SK-N-SH treated with all-trans-retinoic acid at 6 μM for 48 hours (cell line): ENCODE data around the gene KRT25.

ENCODE experiments used
- ATAC-seq: fragments of 200-7000 bp; cut with Tn5 transposase; 3 replicates; pipeline ENCODE4 v1.9.1; 2020; ENCODE audit warnings: mild to moderate bottlenecking, moderate library complexity
- ARNTL ChIP-seq: fragments of 450-650 bp; formaldehyde crosslinking; IDR thresholded peaks from 2 replicates; pipeline ENCODE4 v1.5.0; 2020; ENCODE audit warnings: low read depth, mild to moderate bottlenecking, moderate library complexity, borderline replicate concordance
- BACH2 ChIP-seq: fragments of 250-450 bp; sonication (Bioruptor Pico); IDR thresholded peaks from 2 replicates; pipeline ENCODE4 v1.9.0; 2021; ENCODE audit warnings: mild to moderate bottlenecking, borderline replicate concordance
- CSDC2 ChIP-seq: fragments of 250-450 bp; sonication (Bioruptor Pico); IDR thresholded peaks from 2 replicates; pipeline ENCODE4 v1.5.0; 2020; ENCODE audit warnings: mild to moderate bottlenecking, moderate library complexity
- ESRRG ChIP-seq: fragments of 250-450 bp; sonication (Bioruptor Pico); IDR thresholded peaks from 2 replicates; pipeline ENCODE4 v1.6.1; 2021; ENCODE audit warnings: mild to moderate bottlenecking
- GLIS3 ChIP-seq: fragments of 250-450 bp; sonication (Bioruptor Pico); IDR thresholded peaks from 2 replicates; pipeline ENCODE4 v1.5.0; 2020; ENCODE audit warnings: mild to moderate bottlenecking, moderate library complexity
- ISL1 ChIP-seq: fragments of 250-450 bp; sonication (Bioruptor Pico); IDR thresholded peaks from 2 replicates; pipeline ENCODE4 v2.1.2; 2022; ENCODE audit warnings: mild to moderate bottlenecking, moderate library complexity
- OSR1 ChIP-seq: fragments of 250-450 bp; sonication (Bioruptor Pico); IDR thresholded peaks from 2 replicates; pipeline ENCODE4 v1.8.0; 2022; ENCODE audit warnings: moderate library complexity, mild to moderate bottlenecking, inconsistent platforms
- PPARA ChIP-seq: fragments of 250-450 bp; sonication (Bioruptor Pico); IDR thresholded peaks from 2 replicates; pipeline ENCODE4 v1.5.0; 2020; ENCODE audit warnings: mild to moderate bottlenecking, borderline replicate concordance
- RARB ChIP-seq: fragments of 250-450 bp; sonication (Bioruptor Pico); IDR thresholded peaks from 2 replicates; pipeline ENCODE4 v1.8.0; 2021; ENCODE audit warnings: mild to moderate bottlenecking, moderate library complexity
- SNAI2 ChIP-seq: fragments of 250-450 bp; sonication (Bioruptor Pico); IDR thresholded peaks from 2 replicates; pipeline ENCODE4 v1.5.0; 2020; ENCODE audit warnings: mild to moderate bottlenecking, moderate library complexity
- TCF4 ChIP-seq: fragments of 250-450 bp; sonication (Bioruptor Pico); IDR thresholded peaks from 2 replicates; pipeline ENCODE4 v1.8.0; 2021; ENCODE audit warnings: mild to moderate bottlenecking, moderate library complexity, borderline replicate concordance
- TOX ChIP-seq: fragments of 250-450 bp; sonication (Bioruptor Pico); IDR thresholded peaks from 2 replicates; pipeline ENCODE4 v1.8.0; 2021; ENCODE audit warnings: mild to moderate bottlenecking, moderate library complexity, borderline replicate concordance
- ZC3H10 ChIP-seq: fragments of 250-450 bp; sonication (Bioruptor Pico); IDR thresholded peaks from 2 replicates; pipeline ENCODE4 v1.5.1; 2021; ENCODE audit warnings: mild to moderate bottlenecking, moderate library complexity
- ZFP3 ChIP-seq: fragments of 250-450 bp; sonication (Bioruptor Pico); IDR thresholded peaks from 2 replicates; pipeline ENCODE4 v1.5.0; 2020; ENCODE audit warnings: mild to moderate bottlenecking, moderate library complexity
- ZFP30 ChIP-seq: fragments of 450-650 bp; formaldehyde crosslinking; IDR thresholded peaks from 2 replicates; pipeline ENCODE4 v1.5.0; 2022; ENCODE audit warnings: mild to moderate bottlenecking, moderate library complexity
- ZNF565 ChIP-seq: fragments of 450-650 bp; formaldehyde crosslinking; conservative IDR thresholded peaks from 2 replicates; pipeline ENCODE4 v1.5.0; 2020; ENCODE audit warnings: low read depth, mild to moderate bottlenecking, moderate library complexity
- ZNF8 ChIP-seq: fragments of 450-650 bp; formaldehyde crosslinking; IDR thresholded peaks from 2 replicates; pipeline ENCODE4 v1.5.0; 2020; ENCODE audit warnings: mild to moderate bottlenecking, moderate library complexity
- TF ChIP-seq, protein P1 (sequence below): fragments of 250-450 bp; sonication (Bioruptor Pico); IDR thresholded peaks from 2 replicates; pipeline ENCODE4 v1.5.1; 2020; ENCODE audit warnings: low read depth, mild to moderate bottlenecking, moderate library complexity
- TF ChIP-seq, protein P2 (sequence below): fragments of 250-450 bp; sonication (Bioruptor Pico); IDR thresholded peaks from 2 replicates; pipeline ENCODE4 v1.5.0; 2020; ENCODE audit warnings: mild to moderate bottlenecking, moderate library complexity
- TF ChIP-seq, protein P3 (sequence below): fragments of 250-450 bp; sonication (Bioruptor Pico); IDR thresholded peaks from 2 replicates; pipeline ENCODE4 v1.8.0; 2021; ENCODE audit warnings: low read depth, mild to moderate bottlenecking, moderate library complexity, borderline replicate concordance
- TF ChIP-seq, protein P4 (sequence below): fragments of 250-450 bp; sonication (Bioruptor Pico); IDR thresholded peaks from 2 replicates; pipeline ENCODE4 v1.5.1; 2021; ENCODE audit warnings: mild to moderate bottlenecking, moderate library complexity

KRT25 gene

DNA sequence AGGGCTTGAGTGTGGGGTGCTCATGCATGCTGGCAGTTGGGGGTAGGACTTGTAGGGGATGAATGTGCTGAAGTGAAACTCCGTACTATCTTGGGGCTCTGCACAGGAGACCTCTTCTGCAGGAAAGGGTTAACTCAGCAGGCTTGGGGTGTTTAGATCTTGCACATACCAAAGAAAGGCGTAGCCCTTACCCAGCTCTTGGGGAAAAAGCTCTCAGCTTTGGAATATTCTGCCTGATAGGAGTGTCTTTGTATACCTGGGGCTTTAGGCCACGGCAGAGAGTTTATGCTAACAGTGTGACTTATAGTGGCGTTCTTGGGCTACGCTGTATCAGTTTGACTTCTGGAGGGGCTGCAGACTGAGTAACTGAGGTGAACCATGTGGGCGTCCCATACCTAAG, 21.1 kb downstream of the KRT25 start (continued):
- TF ChIP-seq, protein P1, sequence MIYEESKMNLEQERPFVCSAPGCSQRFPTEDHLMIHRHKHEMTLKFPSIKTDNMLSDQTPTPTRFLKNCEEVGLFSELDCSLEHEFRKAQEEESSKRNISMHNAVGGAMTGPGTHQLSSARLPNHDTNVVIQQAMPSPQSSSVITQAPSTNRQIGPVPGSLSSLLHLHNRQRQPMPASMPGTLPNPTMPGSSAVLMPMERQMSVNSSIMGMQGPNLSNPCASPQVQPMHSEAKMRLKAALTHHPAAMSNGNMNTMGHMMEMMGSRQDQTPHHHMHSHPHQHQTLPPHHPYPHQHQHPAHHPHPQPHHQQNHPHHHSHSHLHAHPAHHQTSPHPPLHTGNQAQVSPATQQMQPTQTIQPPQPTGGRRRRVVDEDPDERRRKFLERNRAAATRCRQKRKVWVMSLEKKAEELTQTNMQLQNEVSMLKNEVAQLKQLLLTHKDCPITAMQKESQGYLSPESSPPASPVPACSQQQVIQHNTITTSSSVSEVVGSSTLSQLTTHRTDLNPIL (CRISPR knock-in tag): no peak
- TF ChIP-seq TOX (CRISPR knock-in tag): no peak
- no peak for TF ChIP-seq CSDC2 (CRISPR knock-in tag)
- TF ChIP-seq BACH2 (CRISPR knock-in tag): no peak
- TF ChIP-seq, all 23 proteins: peak for 0

DNA sequence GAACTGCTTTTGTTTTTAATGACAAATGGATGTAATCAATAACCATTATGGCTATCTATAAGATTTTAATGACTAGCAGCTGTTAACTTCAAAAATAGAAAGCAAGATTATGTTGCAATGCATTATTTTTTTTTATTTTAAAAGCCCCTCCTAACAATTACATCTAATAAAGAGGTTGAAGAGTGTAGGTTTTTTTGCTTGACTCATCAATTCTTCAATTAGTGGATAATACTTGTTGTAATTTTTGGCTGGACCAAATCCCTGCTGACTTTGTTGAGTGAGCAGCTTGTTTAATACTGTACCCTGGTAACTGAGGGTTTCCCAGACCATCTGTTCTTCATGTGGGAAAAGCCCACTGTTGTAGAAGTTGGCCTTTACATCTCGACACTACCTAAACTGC, 24.2 kb downstream of the KRT25 start:
- no peak for ATAC-seq
- TF ChIP-seq, protein P2, sequence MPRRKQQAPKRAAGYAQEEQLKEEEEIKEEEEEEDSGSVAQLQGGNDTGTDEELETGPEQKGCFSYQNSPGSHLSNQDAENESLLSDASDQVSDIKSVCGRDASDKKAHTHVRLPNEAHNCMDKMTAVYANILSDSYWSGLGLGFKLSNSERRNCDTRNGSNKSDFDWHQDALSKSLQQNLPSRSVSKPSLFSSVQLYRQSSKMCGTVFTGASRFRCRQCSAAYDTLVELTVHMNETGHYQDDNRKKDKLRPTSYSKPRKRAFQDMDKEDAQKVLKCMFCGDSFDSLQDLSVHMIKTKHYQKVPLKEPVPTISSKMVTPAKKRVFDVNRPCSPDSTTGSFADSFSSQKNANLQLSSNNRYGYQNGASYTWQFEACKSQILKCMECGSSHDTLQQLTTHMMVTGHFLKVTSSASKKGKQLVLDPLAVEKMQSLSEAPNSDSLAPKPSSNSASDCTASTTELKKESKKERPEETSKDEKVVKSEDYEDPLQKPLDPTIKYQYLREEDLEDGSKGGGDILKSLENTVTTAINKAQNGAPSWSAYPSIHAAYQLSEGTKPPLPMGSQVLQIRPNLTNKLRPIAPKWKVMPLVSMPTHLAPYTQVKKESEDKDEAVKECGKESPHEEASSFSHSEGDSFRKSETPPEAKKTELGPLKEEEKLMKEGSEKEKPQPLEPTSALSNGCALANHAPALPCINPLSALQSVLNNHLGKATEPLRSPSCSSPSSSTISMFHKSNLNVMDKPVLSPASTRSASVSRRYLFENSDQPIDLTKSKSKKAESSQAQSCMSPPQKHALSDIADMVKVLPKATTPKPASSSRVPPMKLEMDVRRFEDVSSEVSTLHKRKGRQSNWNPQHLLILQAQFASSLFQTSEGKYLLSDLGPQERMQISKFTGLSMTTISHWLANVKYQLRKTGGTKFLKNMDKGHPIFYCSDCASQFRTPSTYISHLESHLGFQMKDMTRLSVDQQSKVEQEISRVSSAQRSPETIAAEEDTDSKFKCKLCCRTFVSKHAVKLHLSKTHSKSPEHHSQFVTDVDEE (CRISPR knock-in tag): no peak
- no peak for TF ChIP-seq ARNTL
- no peak for TF ChIP-seq ZFP3 (CRISPR knock-in tag)
- TF ChIP-seq ZNF565 (CRISPR knock-in tag): no peak
- TF ChIP-seq, protein P3, sequence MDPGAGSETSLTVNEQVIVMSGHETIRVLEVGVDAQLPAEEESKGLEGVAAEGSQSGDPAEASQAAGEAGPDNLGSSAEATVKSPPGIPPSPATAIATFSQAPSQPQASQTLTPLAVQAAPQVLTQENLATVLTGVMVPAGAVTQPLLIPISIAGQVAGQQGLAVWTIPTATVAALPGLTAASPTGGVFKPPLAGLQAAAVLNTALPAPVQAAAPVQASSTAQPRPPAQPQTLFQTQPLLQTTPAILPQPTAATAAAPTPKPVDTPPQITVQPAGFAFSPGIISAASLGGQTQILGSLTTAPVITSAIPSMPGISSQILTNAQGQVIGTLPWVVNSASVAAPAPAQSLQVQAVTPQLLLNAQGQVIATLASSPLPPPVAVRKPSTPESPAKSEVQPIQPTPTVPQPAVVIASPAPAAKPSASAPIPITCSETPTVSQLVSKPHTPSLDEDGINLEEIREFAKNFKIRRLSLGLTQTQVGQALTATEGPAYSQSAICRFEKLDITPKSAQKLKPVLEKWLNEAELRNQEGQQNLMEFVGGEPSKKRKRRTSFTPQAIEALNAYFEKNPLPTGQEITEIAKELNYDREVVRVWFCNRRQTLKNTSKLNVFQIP: no peak
- no peak for TF ChIP-seq ZC3H10 (CRISPR knock-in tag)
- TF ChIP-seq TOX (CRISPR knock-in tag): no peak
- no peak for TF ChIP-seq PPARA (CRISPR knock-in tag)
- TF ChIP-seq OSR1: no peak

DNA sequence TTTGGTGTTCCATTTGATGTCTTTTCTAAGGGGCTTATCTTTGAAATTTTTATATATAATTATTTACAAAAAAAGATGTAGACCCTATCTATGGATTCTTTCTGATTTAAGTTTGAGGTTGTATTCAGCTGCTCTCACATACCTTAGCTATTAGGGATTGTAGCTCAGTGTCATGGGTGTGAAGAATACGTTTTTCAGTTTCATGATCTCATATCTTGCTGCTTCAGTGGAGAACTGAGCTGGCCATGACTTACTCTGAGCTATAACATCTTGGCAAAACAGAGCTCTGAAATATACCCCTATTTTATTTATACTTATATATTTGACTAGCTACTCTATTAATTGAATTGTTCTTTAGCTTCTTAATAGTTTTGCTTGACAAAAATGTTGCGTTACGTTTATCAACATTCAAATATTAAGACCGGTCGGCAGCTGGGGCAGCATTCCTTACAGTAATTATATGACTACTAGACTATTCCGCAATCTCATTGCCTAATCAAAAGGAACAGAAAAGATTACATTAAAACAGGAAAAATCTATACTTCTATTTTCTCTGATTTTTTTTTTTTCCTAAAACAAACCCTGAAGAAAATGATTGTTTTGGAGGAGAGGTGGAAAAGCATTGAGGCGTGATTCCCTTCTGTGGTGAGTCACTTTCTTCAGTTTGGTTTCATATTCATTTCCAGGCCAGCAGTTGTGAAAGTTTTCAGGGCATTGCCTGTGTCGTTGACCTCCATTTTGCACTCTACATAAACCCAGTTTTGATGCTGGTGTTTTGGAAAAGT, 27.5 kb downstream of the KRT25 start:
- ATAC-seq: no peak
- no peak for TF ChIP-seq OSR1
- TF ChIP-seq ZNF565 (CRISPR knock-in tag): no peak
- no peak for TF ChIP-seq GLIS3 (CRISPR knock-in tag)
- TF ChIP-seq, protein P4, sequence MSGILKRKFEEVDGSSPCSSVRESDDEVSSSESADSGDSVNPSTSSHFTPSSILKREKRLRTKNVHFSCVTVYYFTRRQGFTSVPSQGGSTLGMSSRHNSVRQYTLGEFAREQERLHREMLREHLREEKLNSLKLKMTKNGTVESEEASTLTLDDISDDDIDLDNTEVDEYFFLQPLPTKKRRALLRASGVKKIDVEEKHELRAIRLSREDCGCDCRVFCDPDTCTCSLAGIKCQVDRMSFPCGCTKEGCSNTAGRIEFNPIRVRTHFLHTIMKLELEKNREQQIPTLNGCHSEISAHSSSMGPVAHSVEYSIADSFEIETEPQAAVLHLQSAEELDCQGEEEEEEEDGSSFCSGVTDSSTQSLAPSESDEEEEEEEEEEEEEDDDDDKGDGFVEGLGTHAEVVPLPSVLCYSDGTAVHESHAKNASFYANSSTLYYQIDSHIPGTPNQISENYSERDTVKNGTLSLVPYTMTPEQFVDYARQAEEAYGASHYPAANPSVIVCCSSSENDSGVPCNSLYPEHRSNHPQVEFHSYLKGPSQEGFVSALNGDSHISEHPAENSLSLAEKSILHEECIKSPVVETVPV (CRISPR knock-in tag): no peak
- no peak for TF ChIP-seq ISL1 (CRISPR knock-in tag)
- TF ChIP-seq ZFP3 (CRISPR knock-in tag): no peak
- TF ChIP-seq TOX (CRISPR knock-in tag): no peak
- TF ChIP-seq ZFP30 (CRISPR knock-in tag): no peak
- TF ChIP-seq ARNTL: no peak
- no peak for TF ChIP-seq ESRRG (CRISPR knock-in tag)
- TF ChIP-seq TCF4 (CRISPR knock-in tag): no peak
- TF ChIP-seq ZNF8: no peak
- no peak for TF ChIP-seq ZC3H10 (CRISPR knock-in tag)
- no peak for TF ChIP-seq PPARA (CRISPR knock-in tag)
- no peak for TF ChIP-seq SNAI2 (CRISPR knock-in tag)
- TF ChIP-seq RARB (CRISPR knock-in tag): no peak
- TF ChIP-seq, protein P2 (CRISPR knock-in tag): no peak
- TF ChIP-seq, protein P3: no peak
